Liver (tissue), 9 donors: Measurements from ENCODE around the gene GEMIN2. TPM values are rescaled to one million over a fixed set of nuclear protein-coding genes. Genes with fewer than 3 reads are reported as not detected.
"Not testable (repeated sequence)": the region's sequence is repeated elsewhere in the genome, so short reads cannot be mapped to it uniquely, and the experiment has no call there.

Experiments used
- DNase-seq: peaks from one replicate; pipeline ENCODE4 v3.0.0-alpha.2; 2017; ENCODE audit warnings: low spot score
- H3K27ac ChIP-seq, 2 donors: one replicate each; pipeline ENCODE4 v1.7.0; 2013; ENCODE audit warnings: inconsistent platforms in 2 of 2, low read length in 2 of 2, control low read depth in 1 of 2, low read depth in 1 of 2, mild to moderate bottlenecking in 1 of 2
- H3K27me3 ChIP-seq, 4 donors: one replicate each; pipeline versions ENCODE4 v1.6.1 to v1.7.0; 2013; ENCODE audit warnings: low read length in 3 of 4, inconsistent platforms in 1 of 4, mild to moderate bottlenecking in 1 of 4, moderate library complexity in 1 of 4; ENCODE audit not compliant: control insufficient read depth in 4 of 4, insufficient read depth in 4 of 4
- H3K36me3 ChIP-seq, 4 donors: one replicate each; pipeline versions ENCODE4 v1.6.1 to v1.7.0; 2013; ENCODE audit warnings: low read length in 3 of 4, mild to moderate bottlenecking in 3 of 4, low read depth in 1 of 4, moderate library complexity in 1 of 4; ENCODE audit not compliant: control insufficient read depth in 4 of 4, insufficient read depth in 3 of 4
- H3K4me1 ChIP-seq, 4 donors: one replicate each; pipeline versions ENCODE4 v1.6.1 to v1.7.0; 2013; ENCODE audit warnings: low read length in 3 of 4, mild to moderate bottlenecking in 3 of 4, moderate library complexity in 1 of 4; ENCODE audit not compliant: control insufficient read depth in 4 of 4, insufficient read depth in 4 of 4
- H3K4me3 ChIP-seq, 3 donors: one replicate each; pipeline versions ENCODE4 v1.6.1 to v1.7.0; 2013; ENCODE audit warnings: low read length in 3 of 3, control low read depth in 1 of 3, low read depth in 1 of 3, mild to moderate bottlenecking in 1 of 3
- H3K9ac ChIP-seq, 2 donors: one replicate each; pipeline ENCODE4 v1.7.0; 2013; ENCODE audit warnings: low read length in 2 of 2, mild to moderate bottlenecking in 2 of 2, moderate library complexity in 2 of 2, control low read depth in 1 of 2, low read depth in 1 of 2
- H3K9me3 ChIP-seq, 4 donors: one replicate each; pipeline versions ENCODE4 v1.6.1 to v1.7.0; 2013; ENCODE audit warnings: low read length in 3 of 4; ENCODE audit not compliant: control insufficient read depth in 4 of 4
- EGR1 ChIP-seq, 2 donors: IDR thresholded peaks; 2 replicates each; pipeline ENCODE4 v1.6.1; 2016 to 2018; ENCODE audit warnings: antibody characterized with exemption in 2 of 2, low read depth in 2 of 2
- FOXA1 ChIP-seq: IDR thresholded peaks from 2 replicates; pipeline ENCODE4 v1.6.1; 2016; ENCODE audit warnings: antibody characterized with exemption
- FOXA2 ChIP-seq: IDR thresholded peaks from 2 replicates; pipeline ENCODE4 v1.6.1; 2016; ENCODE audit warnings: antibody characterized with exemption
- GABPA ChIP-seq, 2 donors: IDR thresholded peaks in 1 of 2; conservative IDR thresholded peaks in 1 of 2; 2 replicates each; pipeline ENCODE4 v1.6.1; 2016; ENCODE audit warnings: antibody characterized with exemption in 2 of 2, mild to moderate bottlenecking in 1 of 2, moderate library complexity in 1 of 2
- HNF4A ChIP-seq, 2 donors: conservative IDR thresholded peaks; 2 replicates each; pipeline ENCODE4 v1.6.1; 2016; ENCODE audit warnings: antibody characterized with exemption in 2 of 2, mild to moderate bottlenecking in 2 of 2
- NR2F2 ChIP-seq: IDR thresholded peaks from 2 replicates; pipeline ENCODE4 v1.6.1; 2016; ENCODE audit warnings: antibody characterized with exemption
- RAD21 ChIP-seq, 2 donors: IDR thresholded peaks; 2 replicates each; pipeline ENCODE4 v1.6.1; 2016; ENCODE audit warnings: antibody characterized with exemption in 2 of 2, mild to moderate bottlenecking in 2 of 2
- RXRA ChIP-seq, 2 donors: IDR thresholded peaks; 2 replicates each; pipeline ENCODE4 v1.6.1; 2017 to 2018; ENCODE audit warnings: antibody characterized with exemption in 2 of 2, mild to moderate bottlenecking in 1 of 2
- WGBS: extraction: QIAGEN DNeasy Blood & Tissue Kit; methylation state at CpG from one replicate; pipeline ENCODE4 v1.1.7; 2013; 5-methylcytosine and 5-hydroxymethylcytosine counted together
- polyA plus RNA-seq, 2 donors: library from polyadenylated mRNA; stranded (reverse) in 1 of 2; unstranded in 1 of 2; fragments of 200-250 nt in 1 of 2; fragments of >200 nt in 1 of 2; fragmentation: Nextera tagmentation in 1 of 2; extraction: Ambion mirVana in 1 of 2; gene quantifications; one replicate each; pipeline versions ENCODE4 v1.2.1 to v1.2.3, GENCODE V29; 2013 to 2015
- total RNA-seq, 2 donors: library from RNA; depleted of rRNA; stranded (reverse); fragments of >200 nt; gene quantifications; one replicate each; pipeline ENCODE4 v1.2.3, GENCODE V29; 2014
- TF ChIP-seq, protein P1 (sequence below): IDR thresholded peaks from 2 replicates; pipeline ENCODE4 v1.6.1; 2016; ENCODE audit warnings: antibody characterized with exemption
- TF ChIP-seq, protein P2 (sequence below): IDR thresholded peaks from 2 replicates; pipeline ENCODE4 v1.6.1; 2016; ENCODE audit warnings: antibody characterized with exemption
- TF ChIP-seq, protein P3 (sequence below): fragments of 150-350 bp; IDR thresholded peaks from 2 replicates; pipeline ENCODE4 v1.5.1; 2017; ENCODE audit warnings: improper control_type of control experiment, low read depth, low read length; ENCODE audit not compliant: missing input control
- donor health status: healthy.
- donor health status: healthy.
- donor health status: healthy.
- donor health status: healthy.
- donor health status: healthy.

GEMIN2 gene
- total and polyA plus RNA-seq, 4 donors, result 2.8 to 9.0 (median 4.5) TPM

GRCh38 chr14:39140170-39140569 is 26.0 kb downstream of the GEMIN2 start:
- H3K36me3 ChIP-seq, result peaks cover 0 to 10% (median 6%) of the 10 kb centered on the region in 4 donors
- 92% methylated on average over 3 of the region's 3 CpGs for whole genome bisulfite sequencing
- no peaks in the 10 kb centered on the region for H3K27me3 ChIP-seq
- H3K9ac ChIP-seq, result no peak overlapping the region
- peaks cover 0 to 7% (median 1%) of the 10 kb centered on the region in 4 donors for H3K4me1 ChIP-seq
- H3K9me3 ChIP-seq, result no peaks in the 10 kb centered on the region
- no peak for DNase-seq
- no peak overlapping the region for H3K4me3 ChIP-seq
- no peak for TF ChIP-seq HNF4A (conservative IDR thresholded peaks at IDR 0.05)
- TF ChIP-seq, protein P1, sequence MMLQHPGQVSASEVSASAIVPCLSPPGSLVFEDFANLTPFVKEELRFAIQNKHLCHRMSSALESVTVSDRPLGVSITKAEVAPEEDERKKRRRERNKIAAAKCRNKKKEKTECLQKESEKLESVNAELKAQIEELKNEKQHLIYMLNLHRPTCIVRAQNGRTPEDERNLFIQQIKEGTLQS, result no peak
- no peak overlapping the region for H3K27ac ChIP-seq

DNA sequence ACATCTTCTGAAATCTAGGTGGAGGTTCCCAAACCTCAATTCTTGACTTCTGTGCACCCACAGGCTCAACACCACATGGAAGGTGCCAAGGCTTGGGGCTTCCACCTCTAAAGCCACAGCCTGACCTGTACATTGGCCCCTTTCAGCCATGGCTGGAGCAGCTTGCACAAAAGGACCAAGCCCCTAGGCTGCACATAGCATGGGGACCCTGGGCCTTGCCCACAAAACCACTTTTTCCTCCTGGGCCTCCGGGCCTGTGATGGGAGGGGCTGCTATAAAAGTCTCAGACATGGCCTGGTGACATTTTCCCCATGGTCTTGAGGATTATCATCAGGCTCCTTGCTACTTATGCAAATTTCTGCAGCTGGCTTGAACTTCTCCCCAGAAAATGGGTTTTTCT is 27.5 kb downstream of the GEMIN2 start:
- DNase-seq, H3K9ac ChIP-seq, H3K9me3 ChIP-seq, H3K36me3 ChIP-seq, H3K4me3 ChIP-seq, H3K27me3 ChIP-seq, H3K27ac ChIP-seq: not testable (repeated sequence)
- WGBS, result 94% methylated on average over 1 of the region's 1 CpG
- H3K4me1 ChIP-seq, result peaks cover 0 to 14% (median 6%) of the 10 kb centered on the region in 4 donors

- H3K36me3 ChIP-seq, H3K27me3 ChIP-seq, H3K9me3 ChIP-seq, H3K4me3 ChIP-seq, DNase-seq, H3K9ac ChIP-seq: not testable (repeated sequence)
- peaks cover 0 to 17% (median 6%) of the 10 kb centered on the region in 4 donors for H3K4me1 ChIP-seq
- H3K27ac ChIP-seq, result peak overlapping the region in 1 of 2 donors; percentile 20
- 79% methylated on average over 2 of the region's 2 CpGs for WGBS
Measured at GRCh38 chr14:39143226-39143625, 29.1 kb downstream of the GEMIN2 start.

GRCh38 chr14:39145266-39145966 is 31.3 kb downstream of the GEMIN2 start:
- peak; percentile 40 to 48 for TF ChIP-seq HNF4A (conservative IDR thresholded peaks at IDR 0.05)
- TF ChIP-seq RXRA (IDR thresholded peaks at IDR 0.05), result peak; percentile 64 to 86
- TF ChIP-seq, protein P1, result no peak
- TF ChIP-seq RAD21 (IDR thresholded peaks at IDR 0.05), result no peak
- TF ChIP-seq FOXA2, result no peak
- Histone ChIP-seq H3K36me3 (peaks cover 0 to 19% (median 9%) of the 10 kb centered on the region in 4 donors), H3K9ac (no peak overlapping the region), H3K9me3 (no peaks in the 10 kb centered on the region), H3K27me3 (no peaks in the 10 kb centered on the region), H3K4me3 (no peak overlapping the region), H3K27ac (no peak overlapping the region), H3K4me1 (peaks cover 0 to 17% (median 6%) of the 10 kb centered on the region in 4 donors)
- peak; percentile 52 for DNase-seq
- 61% methylated on average over 7 of the region's 7 CpGs for WGBS

DNA sequence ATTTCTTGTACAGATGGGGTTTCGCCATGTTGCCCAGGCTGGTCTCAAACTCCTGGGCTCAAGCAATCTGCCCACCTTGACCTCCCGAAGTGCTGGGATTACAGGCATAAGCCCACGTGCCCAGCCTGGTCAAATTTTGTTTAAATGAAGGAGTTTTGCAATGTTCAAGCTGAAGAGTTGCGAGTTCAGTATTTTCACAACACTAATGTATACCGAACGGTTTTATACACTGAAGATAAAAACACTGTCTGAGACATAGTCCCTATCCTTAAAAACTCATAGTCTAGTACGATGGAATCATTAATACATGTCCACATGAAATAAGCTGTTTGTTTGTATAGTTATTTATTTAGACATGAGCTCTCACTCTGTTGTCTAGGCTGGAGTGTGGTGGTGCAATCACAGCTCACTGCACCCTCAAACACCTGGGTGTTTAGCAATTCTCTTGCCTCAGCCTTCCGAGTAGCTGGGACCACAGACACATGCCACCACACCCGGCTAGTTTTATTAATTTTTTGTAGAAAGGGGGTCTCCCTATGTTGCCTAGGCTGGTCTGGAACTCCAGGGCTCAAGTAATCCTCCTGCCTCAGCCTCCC is 40.6 kb downstream of the GEMIN2 start:
- Histone ChIP-seq H3K36me3 (peaks cover 0 to 20% (median 17%) of the 10 kb centered on the region in 4 donors), H3K27me3 (no peaks in the 10 kb centered on the region), H3K9ac (no peak overlapping the region), H3K27ac (peak overlapping the region; percentile 41 to 85), H3K4me3 (no peak overlapping the region), H3K4me1 (peaks cover 5 to 20% (median 9%) of the 10 kb centered on the region in 4 donors), H3K9me3 (no peaks in the 10 kb centered on the region)
- no peak for DNase-seq
- 45% methylated on average over 9 of the region's 9 CpGs for WGBS
- TF ChIP-seq FOXA1, result no peak
- TF ChIP-seq NR2F2, result no peak
- TF ChIP-seq, protein P2, sequence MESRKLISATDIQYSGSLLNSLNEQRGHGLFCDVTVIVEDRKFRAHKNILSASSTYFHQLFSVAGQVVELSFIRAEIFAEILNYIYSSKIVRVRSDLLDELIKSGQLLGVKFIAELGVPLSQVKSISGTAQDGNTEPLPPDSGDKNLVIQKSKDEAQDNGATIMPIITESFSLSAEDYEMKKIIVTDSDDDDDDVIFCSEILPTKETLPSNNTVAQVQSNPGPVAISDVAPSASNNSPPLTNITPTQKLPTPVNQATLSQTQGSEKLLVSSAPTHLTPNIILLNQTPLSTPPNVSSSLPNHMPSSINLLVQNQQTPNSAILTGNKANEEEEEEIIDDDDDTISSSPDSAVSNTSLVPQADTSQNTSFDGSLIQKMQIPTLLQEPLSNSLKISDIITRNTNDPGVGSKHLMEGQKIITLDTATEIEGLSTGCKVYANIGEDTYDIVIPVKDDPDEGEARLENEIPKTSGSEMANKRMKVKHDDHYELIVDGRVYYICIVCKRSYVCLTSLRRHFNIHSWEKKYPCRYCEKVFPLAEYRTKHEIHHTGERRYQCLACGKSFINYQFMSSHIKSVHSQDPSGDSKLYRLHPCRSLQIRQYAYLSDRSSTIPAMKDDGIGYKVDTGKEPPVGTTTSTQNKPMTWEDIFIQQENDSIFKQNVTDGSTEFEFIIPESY, result peak; percentile 32
- no peak for TF ChIP-seq EGR1 (IDR thresholded peaks at IDR 0.05; ENCODE audit: low read depth in 2 of 2)
- TF ChIP-seq RXRA (IDR thresholded peaks at IDR 0.05), result peak; percentile 35 to 62
- TF ChIP-seq, protein P3, sequence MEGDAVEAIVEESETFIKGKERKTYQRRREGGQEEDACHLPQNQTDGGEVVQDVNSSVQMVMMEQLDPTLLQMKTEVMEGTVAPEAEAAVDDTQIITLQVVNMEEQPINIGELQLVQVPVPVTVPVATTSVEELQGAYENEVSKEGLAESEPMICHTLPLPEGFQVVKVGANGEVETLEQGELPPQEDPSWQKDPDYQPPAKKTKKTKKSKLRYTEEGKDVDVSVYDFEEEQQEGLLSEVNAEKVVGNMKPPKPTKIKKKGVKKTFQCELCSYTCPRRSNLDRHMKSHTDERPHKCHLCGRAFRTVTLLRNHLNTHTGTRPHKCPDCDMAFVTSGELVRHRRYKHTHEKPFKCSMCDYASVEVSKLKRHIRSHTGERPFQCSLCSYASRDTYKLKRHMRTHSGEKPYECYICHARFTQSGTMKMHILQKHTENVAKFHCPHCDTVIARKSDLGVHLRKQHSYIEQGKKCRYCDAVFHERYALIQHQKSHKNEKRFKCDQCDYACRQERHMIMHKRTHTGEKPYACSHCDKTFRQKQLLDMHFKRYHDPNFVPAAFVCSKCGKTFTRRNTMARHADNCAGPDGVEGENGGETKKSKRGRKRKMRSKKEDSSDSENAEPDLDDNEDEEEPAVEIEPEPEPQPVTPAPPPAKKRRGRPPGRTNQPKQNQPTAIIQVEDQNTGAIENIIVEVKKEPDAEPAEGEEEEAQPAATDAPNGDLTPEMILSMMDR, result no peak
- TF ChIP-seq GABPA (IDR thresholded peaks at IDR 0.05 in 1 of 2, conservative IDR thresholded peaks at IDR 0.05 in 1 of 2), result no peak
- TF ChIP-seq RAD21 (IDR thresholded peaks at IDR 0.05), result peak in 1 of 2 donors; percentile 26
- TF ChIP-seq, protein P1, result no peak
